Dendritic cell treated with granulocyte-macrophage colony-stimulating factor and Interleukin-4, amounts not matched to agents 40 ng/mL and 50 ng/mL, for 4 days (primary cell): ENCODE measurements around the gene NDEL1.

Experiments used
- H3K27ac Mint-ChIP-seq: one replicate; pipeline ENCODE4 v1.8.0; 2022; ENCODE audit warnings: mild to moderate bottlenecking, mixed read lengths
- H3K27me3 Mint-ChIP-seq: one replicate; pipeline ENCODE4 v1.8.0; 2022; ENCODE audit warnings: mild to moderate bottlenecking, mixed read lengths
- H3K36me3 Mint-ChIP-seq: one replicate; pipeline ENCODE4 v1.8.0; 2022; ENCODE audit warnings: low read depth, mixed read lengths
- H3K4me1 Mint-ChIP-seq: one replicate; pipeline ENCODE4 v1.8.0; 2022; ENCODE audit warnings: low read depth, mixed read lengths
- H3K4me3 Mint-ChIP-seq: one replicate; pipeline ENCODE4 v1.8.0; 2022; ENCODE audit warnings: mild to moderate bottlenecking, moderate library complexity, mixed read lengths
- H3K9me3 Mint-ChIP-seq: one replicate; pipeline ENCODE4 v1.8.0; 2022; ENCODE audit warnings: mixed read lengths
- intact Hi-C: fragments of 100-400 bp; cut with micrococcal nuclease; formaldehyde crosslinking; loops from one replicate; pipeline ENCODE4 v1.15.0; 2022

The NDEL1 gene

DNA sequence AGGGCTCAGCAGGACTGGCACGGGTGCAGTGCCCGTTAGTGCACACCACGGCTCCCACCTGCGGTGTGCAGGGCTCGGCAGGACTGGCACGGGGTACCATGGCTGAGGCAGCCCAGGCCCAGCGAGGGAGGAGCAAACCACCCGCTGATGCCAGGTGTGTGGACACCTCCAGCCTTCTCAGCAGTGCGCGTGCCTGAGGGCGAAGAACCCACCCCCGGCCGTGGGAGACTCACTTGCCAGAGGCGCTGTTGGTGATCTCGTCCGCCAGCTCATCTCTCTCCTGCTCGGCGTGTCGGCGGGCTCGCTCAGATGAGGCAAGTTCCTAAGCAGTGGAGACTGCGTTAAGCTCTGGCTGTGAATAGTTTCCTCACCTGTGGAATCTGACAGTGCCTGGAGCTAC is 45.4 kb downstream of the NDEL1 start:
- H3K4me1 Mint-ChIP-seq, result no peaks in the 10 kb centered on the region
- peaks cover 73% of the 10 kb centered on the region for H3K36me3 Mint-ChIP-seq
- H3K4me3 Mint-ChIP-seq, result no peak overlapping the region
- H3K9me3 Mint-ChIP-seq, result peaks cover 22% of the 10 kb centered on the region
- no peak overlapping the region for H3K27ac Mint-ChIP-seq
- intact Hi-C loops, result no loop called here
- no peaks in the 10 kb centered on the region for H3K27me3 Mint-ChIP-seq

DNA sequence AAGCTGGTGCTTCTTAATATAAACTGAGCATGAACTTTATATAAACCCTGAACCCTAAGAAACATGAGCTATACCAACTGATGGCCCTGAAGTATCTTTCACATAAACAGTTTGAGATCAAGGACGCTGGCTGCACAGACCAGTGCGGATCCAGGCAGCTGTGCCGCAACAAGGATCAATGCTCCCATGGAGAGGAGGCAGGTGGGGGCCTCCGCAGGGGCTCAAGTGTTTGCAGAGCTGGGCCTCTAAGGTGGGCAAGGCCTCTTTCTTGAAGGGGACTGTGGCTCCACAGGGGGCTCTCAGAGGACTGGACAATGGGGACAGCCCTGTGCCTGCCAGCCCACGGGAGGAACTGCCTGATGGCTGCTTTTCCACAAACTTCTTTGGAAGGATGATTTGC is 46.0 kb downstream of the NDEL1 start:
- H3K4me3 Mint-ChIP-seq, result no peak overlapping the region
- intact Hi-C loops, result no loop called here
- H3K27ac Mint-ChIP-seq, result no peak overlapping the region
- H3K36me3 Mint-ChIP-seq, result peaks cover 67% of the 10 kb centered on the region
- peaks cover 22% of the 10 kb centered on the region for H3K9me3 Mint-ChIP-seq
- H3K27me3 Mint-ChIP-seq, result no peaks in the 10 kb centered on the region
- H3K4me1 Mint-ChIP-seq, result no peaks in the 10 kb centered on the region

DNA sequence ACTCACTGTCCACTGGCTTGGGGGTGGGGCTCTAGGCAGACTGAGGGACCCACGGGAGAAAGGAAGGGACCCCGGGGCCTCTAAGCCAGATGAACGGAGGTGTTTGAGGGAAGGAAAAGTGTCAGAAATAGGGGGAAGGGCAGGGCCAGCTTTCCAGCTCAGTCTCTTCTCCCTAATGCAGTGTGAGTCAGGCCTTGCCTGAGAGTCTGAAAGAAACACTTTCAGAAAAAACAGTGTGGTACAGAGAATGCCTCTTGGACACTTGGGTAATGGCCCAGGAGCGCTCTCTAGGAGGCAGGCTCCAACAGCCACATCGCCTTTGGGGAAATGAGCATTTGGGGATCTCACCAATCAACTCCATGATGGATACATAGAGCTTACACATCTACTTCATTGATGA is 46.9 kb downstream of the NDEL1 start:
- no peaks in the 10 kb centered on the region for H3K27me3 Mint-ChIP-seq
- H3K9me3 Mint-ChIP-seq, result peaks cover 22% of the 10 kb centered on the region
- no peak overlapping the region for H3K4me3 Mint-ChIP-seq
- H3K36me3 Mint-ChIP-seq, result peaks cover 58% of the 10 kb centered on the region
- no peaks in the 10 kb centered on the region for H3K4me1 Mint-ChIP-seq
- intact Hi-C loops, result no loop called here
- no peak overlapping the region for H3K27ac Mint-ChIP-seq

DNA sequence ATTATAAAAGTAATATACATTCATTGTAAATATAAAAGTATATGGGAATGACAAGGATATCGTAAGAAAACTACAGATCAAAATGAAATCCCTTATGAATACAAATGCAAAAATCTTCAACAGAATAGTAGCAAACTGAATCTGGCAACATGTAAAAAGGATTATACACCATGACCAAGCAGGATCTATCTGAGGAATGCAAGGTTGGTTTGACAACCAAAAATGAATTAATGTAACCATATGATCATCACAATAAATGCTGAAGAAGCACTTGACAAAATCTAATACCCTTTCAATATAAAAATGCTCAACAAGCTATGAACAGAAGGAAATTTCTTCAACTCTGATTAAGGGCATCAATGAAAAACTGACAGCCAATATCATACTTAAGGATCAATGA is 48.8 kb downstream of the NDEL1 start:
- H3K9me3 Mint-ChIP-seq, result peaks cover 22% of the 10 kb centered on the region
- intact Hi-C loops, result no loop called here
- H3K36me3 Mint-ChIP-seq, result peaks cover 39% of the 10 kb centered on the region
- H3K4me3 Mint-ChIP-seq, result no peak overlapping the region
- no peaks in the 10 kb centered on the region for H3K27me3 Mint-ChIP-seq
- no peaks in the 10 kb centered on the region for H3K4me1 Mint-ChIP-seq
- no peak overlapping the region for H3K27ac Mint-ChIP-seq

DNA sequence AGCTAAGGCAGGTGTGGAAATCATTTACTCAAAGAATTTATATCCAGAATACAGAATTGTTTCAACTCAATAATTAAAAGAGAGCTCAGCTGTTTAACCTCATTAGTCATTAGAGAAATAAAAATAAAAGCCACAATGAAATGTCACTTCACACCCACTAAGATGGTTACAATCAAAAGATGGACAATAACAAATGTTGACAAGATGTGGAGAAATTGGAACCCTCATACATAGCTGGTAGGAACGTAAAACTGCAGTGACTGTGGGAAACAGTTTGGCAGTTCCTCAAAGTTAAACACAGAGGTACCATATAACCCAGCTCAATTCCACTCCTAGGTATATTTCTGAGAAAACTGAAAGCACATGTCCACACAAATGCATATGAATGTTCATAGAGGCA is 49.8 kb downstream of the NDEL1 start:
- no peak overlapping the region for H3K27ac Mint-ChIP-seq
- H3K4me1 Mint-ChIP-seq, result no peaks in the 10 kb centered on the region
- peaks cover 32% of the 10 kb centered on the region for H3K36me3 Mint-ChIP-seq
- H3K9me3 Mint-ChIP-seq, result peaks cover 22% of the 10 kb centered on the region
- H3K4me3 Mint-ChIP-seq, result no peak overlapping the region
- intact Hi-C loops, result no loop called here
- no peaks in the 10 kb centered on the region for H3K27me3 Mint-ChIP-seq

DNA sequence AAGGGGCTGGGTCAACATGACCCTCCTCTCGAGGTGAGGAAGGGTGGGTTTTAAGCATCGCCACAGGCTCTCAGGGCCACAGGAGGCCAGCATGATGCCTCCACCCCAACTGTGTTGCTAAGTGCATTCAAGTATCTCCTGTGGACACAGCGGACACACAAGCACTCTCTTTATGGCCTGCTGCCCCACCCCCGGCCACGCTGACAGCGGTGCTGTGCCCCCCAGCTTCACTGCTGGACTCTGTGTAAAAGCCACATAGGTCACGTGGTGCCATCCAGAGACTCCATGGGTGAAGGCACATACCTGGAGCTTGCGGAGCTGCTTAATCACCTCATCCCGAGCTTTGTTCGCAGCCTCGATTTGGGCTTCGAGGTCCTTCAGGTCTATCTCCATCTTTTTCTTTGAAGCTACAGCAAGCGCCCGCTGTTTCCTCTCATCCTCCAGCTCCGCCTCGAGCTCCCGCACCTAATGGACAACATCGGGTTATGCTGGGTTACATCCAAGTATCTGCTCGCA is 51.5 kb downstream of the NDEL1 start:
- intact Hi-C loops, result no loop called here
- no peaks in the 10 kb centered on the region for H3K27me3 Mint-ChIP-seq

DNA sequence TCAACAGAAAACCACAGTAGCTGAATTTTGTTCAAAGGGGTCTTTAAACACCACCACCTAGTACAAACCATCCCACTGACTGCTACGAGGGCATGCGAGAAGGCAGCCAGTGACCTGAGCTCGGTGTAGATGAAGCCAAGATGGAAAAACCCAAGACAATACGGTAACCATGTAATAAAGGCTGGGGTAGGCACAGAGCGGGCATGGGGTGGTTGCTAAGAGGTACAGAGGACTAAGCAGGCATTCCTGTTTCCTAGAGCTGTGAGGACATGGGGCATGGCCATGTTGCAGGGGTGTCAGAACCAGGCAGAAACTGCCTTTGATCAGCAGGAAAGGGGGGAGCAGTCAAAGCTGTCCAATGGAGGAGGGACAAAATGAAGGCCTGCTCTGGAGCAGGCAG is 52.1 kb downstream of the NDEL1 start:
- Mint-ChIP-seq H3K27me3 (no peaks in the 10 kb centered on the region), H3K27ac (no peak overlapping the region), H3K4me1 (no peaks in the 10 kb centered on the region), H3K36me3 (peaks cover 14% of the 10 kb centered on the region), H3K9me3 (peaks cover 12% of the 10 kb centered on the region), H3K4me3 (no peak overlapping the region)
- intact Hi-C loops, result no loop called here

More for the DNA sequence above, 51.5 kb downstream of the NDEL1 start:
- Mint-ChIP-seq H3K4me3 (no peak overlapping the region), H3K27ac (no peak overlapping the region), H3K36me3 (peaks cover 19% of the 10 kb centered on the region), H3K9me3 (peaks cover 18% of the 10 kb centered on the region), H3K4me1 (no peaks in the 10 kb centered on the region)

DNA sequence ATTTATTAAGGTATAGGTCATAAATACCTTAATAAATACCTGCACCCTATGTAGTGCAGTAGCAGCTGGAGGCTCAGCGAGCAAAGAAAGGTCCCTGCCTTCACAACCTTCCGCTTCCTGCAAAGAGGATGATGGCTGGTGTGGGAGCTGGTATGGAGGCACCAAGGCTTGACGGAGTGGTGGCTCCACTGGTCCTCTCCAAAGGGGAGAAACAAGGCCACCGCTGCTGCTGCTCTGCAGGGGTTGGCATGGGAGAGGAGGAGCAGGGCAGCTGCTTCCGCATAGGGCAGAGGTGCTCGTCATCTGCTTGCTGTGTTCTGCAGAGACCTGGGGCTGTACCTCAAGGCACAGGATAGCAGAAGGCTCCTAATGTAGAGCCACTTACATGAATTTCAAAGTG is 52.8 kb downstream of the NDEL1 start:
- Mint-ChIP-seq H3K27me3 (no peaks in the 10 kb centered on the region), H3K4me3 (no peak overlapping the region), H3K36me3 (peaks cover 7% of the 10 kb centered on the region), H3K27ac (no peak overlapping the region), H3K9me3 (peaks cover 4% of the 10 kb centered on the region), H3K4me1 (no peaks in the 10 kb centered on the region)
- intact Hi-C loops, result no loop called here

DNA sequence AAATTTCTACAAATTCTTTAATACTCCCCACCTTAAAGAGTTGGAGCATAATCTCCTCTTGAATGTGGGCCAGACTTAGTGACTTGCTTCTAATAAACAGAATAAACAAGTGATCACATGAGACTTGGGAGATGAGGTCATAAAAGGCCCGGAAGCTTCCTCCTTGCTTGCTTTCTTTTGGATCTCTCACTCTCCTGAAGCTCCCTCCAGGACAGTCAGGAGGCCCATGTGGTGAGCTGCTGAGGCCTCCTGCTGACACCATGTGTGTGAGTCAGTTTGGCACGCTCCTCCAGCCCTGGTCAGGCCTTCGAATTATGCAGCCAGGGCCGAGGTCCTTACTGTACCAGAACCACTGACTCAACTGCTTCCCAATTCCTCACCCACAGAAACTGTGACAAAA is 53.2 kb downstream of the NDEL1 start:
- no peak overlapping the region for H3K4me3 Mint-ChIP-seq
- peaks cover 7% of the 10 kb centered on the region for H3K36me3 Mint-ChIP-seq
- H3K9me3 Mint-ChIP-seq, result peaks cover under 1% of the 10 kb centered on the region
- H3K27me3 Mint-ChIP-seq, result no peaks in the 10 kb centered on the region
- intact Hi-C loops, result no loop called here
- no peak overlapping the region for H3K27ac Mint-ChIP-seq
- no peaks in the 10 kb centered on the region for H3K4me1 Mint-ChIP-seq

DNA sequence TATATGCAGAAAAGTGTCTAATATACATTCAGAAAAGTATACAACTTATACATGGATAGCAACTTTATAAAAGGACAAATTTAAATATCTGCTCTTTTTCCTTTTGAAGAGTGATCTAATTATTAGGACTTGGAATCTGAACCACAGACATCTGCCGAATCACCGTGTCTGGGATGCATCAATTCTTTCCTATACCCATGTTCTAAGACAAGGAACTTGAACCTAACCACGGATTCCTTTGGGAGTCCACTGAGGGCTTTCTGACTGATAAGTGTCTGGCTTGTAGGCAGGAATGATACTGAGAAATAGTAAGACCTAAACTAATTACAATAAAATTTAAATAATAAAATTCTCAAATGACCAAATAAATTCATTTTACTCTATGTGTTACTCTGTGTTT is 54.2 kb downstream of the NDEL1 start:
- Mint-ChIP-seq H3K27ac (no peak overlapping the region), H3K36me3 (peaks cover 7% of the 10 kb centered on the region), H3K27me3 (no peaks in the 10 kb centered on the region), H3K4me3 (no peak overlapping the region), H3K4me1 (no peaks in the 10 kb centered on the region), H3K9me3 (no peaks in the 10 kb centered on the region)
- intact Hi-C loops, result no loop called here

DNA sequence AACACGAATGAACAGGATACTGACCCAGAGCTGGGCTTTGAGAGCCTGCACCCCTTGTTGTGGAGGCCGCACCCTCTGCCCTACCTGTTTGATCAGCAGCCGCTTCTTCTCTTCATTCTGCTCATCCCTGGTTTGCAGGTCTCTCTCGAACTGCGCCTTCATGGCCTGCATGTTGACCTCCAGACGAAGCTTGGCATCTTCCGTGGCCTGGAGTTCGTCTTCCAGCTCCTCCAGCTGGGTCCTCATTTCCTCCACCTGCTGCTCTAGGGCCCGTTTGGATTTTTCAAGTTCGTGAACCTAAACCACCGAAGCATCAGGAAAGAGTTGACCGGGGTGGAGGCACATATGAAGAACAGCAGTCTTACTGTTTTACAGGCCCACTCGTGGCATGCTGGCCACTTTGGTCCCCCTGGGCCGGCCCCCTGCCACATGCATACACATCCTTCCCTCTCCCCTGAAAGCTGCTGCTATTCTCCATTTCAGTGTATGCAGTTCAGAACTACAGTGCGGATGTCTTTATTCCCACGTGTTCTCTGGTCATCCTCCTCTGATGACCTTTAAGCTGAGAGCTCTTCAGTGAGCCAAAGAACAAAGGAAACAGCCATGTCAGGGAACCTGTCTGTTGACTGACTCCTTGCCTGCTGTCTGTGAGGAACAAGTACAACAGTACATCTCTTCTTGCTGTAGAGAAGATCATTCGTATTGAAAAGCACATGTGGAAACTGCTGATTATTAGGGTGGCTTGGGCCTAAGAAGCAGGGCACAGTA is 54.8 kb downstream of the NDEL1 start:
- intact Hi-C loops, result no loop called here
- no peaks in the 10 kb centered on the region for H3K27me3 Mint-ChIP-seq
- no peaks in the 10 kb centered on the region for H3K4me1 Mint-ChIP-seq
- H3K36me3 Mint-ChIP-seq, result peaks cover 7% of the 10 kb centered on the region
- no peak overlapping the region for H3K4me3 Mint-ChIP-seq
- H3K9me3 Mint-ChIP-seq, result no peaks in the 10 kb centered on the region
- no peak overlapping the region for H3K27ac Mint-ChIP-seq

DNA sequence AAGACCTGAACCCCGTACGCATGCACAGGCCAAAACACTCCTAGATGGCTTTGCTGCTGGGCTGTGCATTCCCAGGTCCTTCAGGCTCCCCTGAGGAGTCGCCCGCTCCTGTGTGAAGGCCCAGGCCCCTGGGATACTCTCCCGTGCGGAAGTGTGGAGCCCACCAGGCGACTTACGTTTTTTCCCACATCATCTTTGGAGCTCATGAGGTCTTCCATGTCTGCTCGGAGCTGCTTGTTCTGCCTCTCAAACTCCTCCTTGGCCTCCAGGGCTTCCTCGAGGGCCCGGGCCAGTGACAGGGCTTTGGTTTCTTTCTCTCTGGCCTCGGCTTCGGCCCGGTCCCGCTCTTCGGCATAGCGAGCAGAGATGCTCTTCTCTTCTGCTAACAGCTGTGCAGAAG is 56.4 kb downstream of the NDEL1 start:
- no peaks in the 10 kb centered on the region for H3K4me1 Mint-ChIP-seq
- intact Hi-C loops, result no loop called here
- H3K27ac Mint-ChIP-seq, result no peak overlapping the region
- H3K27me3 Mint-ChIP-seq, result no peaks in the 10 kb centered on the region
- H3K9me3 Mint-ChIP-seq, result no peaks in the 10 kb centered on the region
- no peak overlapping the region for H3K4me3 Mint-ChIP-seq
- H3K36me3 Mint-ChIP-seq, result peaks cover 7% of the 10 kb centered on the region

DNA sequence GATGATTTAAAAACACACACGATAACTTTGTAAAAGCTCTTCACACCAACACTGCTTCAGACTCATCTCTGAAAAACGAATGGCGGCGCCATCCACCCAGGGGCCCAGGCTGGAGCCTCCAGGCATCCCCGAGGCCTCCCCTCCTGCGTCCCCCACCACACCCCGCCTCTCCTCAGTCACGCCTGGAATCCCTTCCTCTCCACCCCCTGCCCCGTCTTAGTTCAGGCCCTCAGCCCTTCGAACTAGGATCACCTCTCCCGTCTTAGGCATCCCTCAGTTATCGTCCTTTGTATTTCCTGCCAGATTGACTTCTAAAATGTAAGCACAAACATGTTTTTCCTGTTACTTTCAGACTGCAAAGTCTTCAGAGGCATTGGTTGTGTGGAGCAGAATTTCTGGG is 58.3 kb downstream of the NDEL1 start:
- Mint-ChIP-seq H3K27me3 (no peaks in the 10 kb centered on the region), H3K4me3 (no peak overlapping the region), H3K9me3 (no peaks in the 10 kb centered on the region), H3K36me3 (peaks cover 7% of the 10 kb centered on the region), H3K4me1 (no peaks in the 10 kb centered on the region), H3K27ac (no peak overlapping the region)
- intact Hi-C loops, result no loop called here

DNA sequence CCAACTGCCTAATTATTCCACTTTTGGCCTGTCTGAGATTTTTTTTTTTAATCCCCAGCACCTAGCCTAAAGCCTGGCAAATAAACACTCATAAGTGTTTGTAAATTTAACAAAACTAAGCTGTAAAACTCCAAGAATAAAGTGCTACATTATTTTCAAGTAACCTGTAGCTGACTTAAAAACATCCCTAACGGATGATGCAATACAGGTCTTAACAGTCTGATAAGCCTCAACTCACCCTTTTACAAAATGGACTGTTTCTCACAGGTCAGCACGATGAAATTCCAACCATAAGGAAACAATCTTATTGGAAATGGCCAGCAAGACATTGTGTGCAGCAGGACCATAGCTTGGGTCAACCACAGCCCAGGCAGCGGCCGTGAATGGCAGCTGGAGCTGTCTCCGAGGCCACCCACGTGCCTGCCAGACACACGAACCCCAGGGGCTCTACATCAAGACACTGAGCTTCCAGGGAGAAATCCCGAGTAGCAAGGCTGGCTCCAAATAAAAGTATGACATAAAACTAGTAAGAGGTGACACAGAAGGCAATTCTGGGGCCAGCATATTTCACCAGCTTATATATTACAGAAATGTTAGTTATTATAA is 58.9 kb downstream of the NDEL1 start:
- no peaks in the 10 kb centered on the region for H3K9me3 Mint-ChIP-seq
- H3K27me3 Mint-ChIP-seq, result no peaks in the 10 kb centered on the region
- no peak overlapping the region for H3K4me3 Mint-ChIP-seq
- no peak overlapping the region for H3K27ac Mint-ChIP-seq
- H3K4me1 Mint-ChIP-seq, result no peaks in the 10 kb centered on the region
- intact Hi-C loops, result no loop called here
- H3K36me3 Mint-ChIP-seq, result peaks cover 7% of the 10 kb centered on the region

DNA sequence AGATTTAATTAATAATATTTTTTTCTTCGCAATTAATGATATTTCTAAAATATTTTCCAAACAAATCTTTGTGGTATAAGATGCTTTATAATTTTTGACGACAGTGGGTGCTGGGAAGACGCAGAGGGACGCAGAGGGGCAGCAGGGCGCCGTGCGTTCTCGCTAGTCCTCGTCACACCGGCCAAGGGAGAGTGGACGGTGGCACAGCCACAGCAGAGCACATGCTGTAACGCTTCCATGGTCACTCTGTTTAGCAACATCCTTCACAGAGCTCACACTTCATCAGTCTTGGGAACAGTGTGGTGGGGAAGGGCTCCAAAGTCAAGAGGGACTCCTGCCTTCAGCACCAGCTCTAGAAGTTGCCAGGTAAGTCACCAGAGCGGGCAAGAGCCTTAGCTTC is 60.4 kb downstream of the NDEL1 start:
- intact Hi-C loops, result no loop called here
- H3K36me3 Mint-ChIP-seq, result no peaks in the 10 kb centered on the region
- no peak overlapping the region for H3K27ac Mint-ChIP-seq
- no peak overlapping the region for H3K4me3 Mint-ChIP-seq
- no peaks in the 10 kb centered on the region for H3K4me1 Mint-ChIP-seq
- H3K27me3 Mint-ChIP-seq, result peaks cover 1% of the 10 kb centered on the region
- no peaks in the 10 kb centered on the region for H3K9me3 Mint-ChIP-seq
